ENCODE data around the gene DCST2. TPM values are rescaled to one million over a fixed set of nuclear protein-coding genes. Genes with fewer than 3 reads are reported as not detected.

The DCST2 gene
- total and polyA plus RNA-seq, 10 of the 15 experiments (the other 5 are each of a cell fraction or from before 2014, with no cell fraction given), result 0.33 to 0.41 (median 0.36) TPM; not detected in 7

GRCh38 chr1:155000726-155001424, 32.7 kb downstream of the DCST2 start:
- in situ Hi-C loops (cut with MboI), result no loop called here
- Histone ChIP-seq H3K27ac (ENCODE audit: control insufficient read depth, insufficient read depth) (peak overlapping the region; percentile 79), H4K20me1 (ENCODE audit: control insufficient read depth, insufficient read depth) (no peaks in the 10 kb centered on the region), H3K4me1 (ENCODE audit: control insufficient read depth, insufficient read depth, low read length) (peaks cover 29% of the 10 kb centered on the region), H3K4me3 (peak overlapping the region; percentile 98), H3K4me2 (ENCODE audit: control insufficient read depth, insufficient read depth) (peak overlapping the region; percentile 36), H3K9ac (ENCODE audit: control insufficient read depth, insufficient read depth, low read length) (peak overlapping the region; percentile 66; the same call in 1 of the 2 replicates), H3K9me3 (replicated peaks; ENCODE audit: control insufficient read depth, insufficient read depth, low read length) (no peaks in the 10 kb centered on the region), H2AFZ (ENCODE audit: control insufficient read depth, low read depth, low read length) (peak overlapping the region; percentile 79), H3K79me2 (ENCODE audit: control insufficient read depth, insufficient read depth, low read length) (peaks cover 36% of the 10 kb centered on the region), H3K27me3 (replicated peaks in 1 of 2; ENCODE audit: control insufficient read depth in 2 of 2, insufficient read depth in 2 of 2, low read length in 1 of 2) (no peaks in the 10 kb centered on the region), H3K36me3 (ENCODE audit: control insufficient read depth in 2 of 2, insufficient read depth in 2 of 2, low read length in 1 of 2) (no peaks in the 10 kb centered on the region)
- FAIRE-seq (peak; percentile 23), ATAC-seq (peak; percentile 57), DNase-seq (ENCODE audit: low read depth, low spot score) (peak; percentile 41)
- SMC1A ChIA-PET (ENCODE audit: uncharacterized antibody, unreplicated experiment), result interaction anchor here (0.8 to 8.1 kb wide), 7 partner anchors 16 to 84 kb away, joined by 3 to 69 read pairs (median 4); partner anchors contain the start of gene FLAD1
- intact Hi-C loops (cut with micrococcal nuclease; ENCODE audit: unreplicated experiment), result loop anchor here (2.0 to 5.0 kb wide), 2 partner anchors 39 to 64 kb away; partner anchors contain the start of genes PMVK and PYGO2
- BruUV-seq (replicated peaks), result no TSS peak
- RAD21 ChIA-PET (ENCODE audit: unreplicated experiment), result interaction anchor here (0.8 to 2.1 kb wide), 11 partner anchors 13 to 122 kb away, joined by 3 to 24 read pairs (median 7); partner anchors contain the start of genes FLAD1, PBXIP1 and SHC1
- POLR2A ChIA-PET, result interaction anchor here (0.5 to 3.4 kb wide), 10 partner anchors 16 to 279 kb away, joined by 3 to 36 read pairs (median 4); partner anchors contain the start of genes ADAM15, CKS1B, FLAD1 and PMVK
- CTCF ChIA-PET, result interaction anchor here (0.6 to 11.0 kb wide), 13 partner anchors 9 to 134 kb away, joined by 3 to 226 read pairs (median 6); partner anchors contain the start of genes CKS1B, FLAD1, KCNN3 and PBXIP1
- WGBS (ENCODE audit: insufficient coverage, insufficient replicate concordance, low lambda C conversion rate, missing lambda C conversion rate), result under 1% methylated on average over 37 of the region's 43 CpGs
- TF ChIP-seq BHLHE40 (IDR thresholded peaks at IDR 0.05; ENCODE audit: borderline replicate concordance in 1 of 2, low read depth in 2 of 2, low read length in 1 of 2) (peak; percentile 63 to 80), ZNF207 (IDR thresholded peaks at IDR 0.05; ENCODE audit: borderline replicate concordance) (peak; percentile 87; the same call in 1 of the 2 replicates), SREBF2 (IDR thresholded peaks at IDR 0.05; ENCODE audit: low read length) (no peak), HDAC2 (IDR thresholded peaks at IDR 0.05) (no peak), NKRF (conservative IDR thresholded peaks at IDR 0.05) (peak; percentile 3), NFXL1 (IDR thresholded peaks at IDR 0.05; ENCODE audit: borderline replicate concordance) (no peak), ETV6 (conservative IDR thresholded peaks at IDR 0.05 in 1 of 2, IDR thresholded peaks at IDR 0.05 in 1 of 2; ENCODE audit: borderline replicate concordance in 1 of 2, low read depth in 1 of 2) (no peak), GATAD2B (conservative IDR thresholded peaks at IDR 0.05; ENCODE audit: low read depth) (peak; percentile 93), IRF4 (IDR thresholded peaks at IDR 0.05; ENCODE audit: low read depth, low read length) (no peak), ZNF217 (IDR thresholded peaks at IDR 0.05) (peak; percentile 65; the same call in 1 of the 2 replicates), E4F1 (IDR thresholded peaks at IDR 0.05; ENCODE audit: borderline replicate concordance, partially characterized antibody) (peak; percentile 93), BACH1 (IDR thresholded peaks at IDR 0.05; ENCODE audit: borderline replicate concordance) (peak; percentile 81), EP300 (IDR thresholded peaks at IDR 0.05; ENCODE audit: borderline replicate concordance in 1 of 2, control insufficient read depth in 1 of 2, low read depth in 2 of 2, low read length in 2 of 2) (no peak), USF2 (IDR thresholded peaks at IDR 0.05; ENCODE audit: borderline replicate concordance, low read depth, low read length) (no peak)
- TF ChIP-seq, protein P1, sequence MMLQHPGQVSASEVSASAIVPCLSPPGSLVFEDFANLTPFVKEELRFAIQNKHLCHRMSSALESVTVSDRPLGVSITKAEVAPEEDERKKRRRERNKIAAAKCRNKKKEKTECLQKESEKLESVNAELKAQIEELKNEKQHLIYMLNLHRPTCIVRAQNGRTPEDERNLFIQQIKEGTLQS (IDR thresholded peaks at IDR 0.05; ENCODE audit: borderline replicate concordance, extremely low read depth, low read depth, low read length), result no peak
